SW 1271 (cell line): Measurements from ENCODE around the gene TXNRD1.
"Not testable (repeated sequence)": the region's sequence is repeated elsewhere in the genome, so short reads cannot be mapped to it uniquely, and the experiment has no call there.

ENCODE experiments used
- DNase-seq, 2 experiments: peaks; one replicate each; lab custom pipeline; 2025; lab: John Stamatoyannopoulos, UW

TXNRD1 gene

DNA sequence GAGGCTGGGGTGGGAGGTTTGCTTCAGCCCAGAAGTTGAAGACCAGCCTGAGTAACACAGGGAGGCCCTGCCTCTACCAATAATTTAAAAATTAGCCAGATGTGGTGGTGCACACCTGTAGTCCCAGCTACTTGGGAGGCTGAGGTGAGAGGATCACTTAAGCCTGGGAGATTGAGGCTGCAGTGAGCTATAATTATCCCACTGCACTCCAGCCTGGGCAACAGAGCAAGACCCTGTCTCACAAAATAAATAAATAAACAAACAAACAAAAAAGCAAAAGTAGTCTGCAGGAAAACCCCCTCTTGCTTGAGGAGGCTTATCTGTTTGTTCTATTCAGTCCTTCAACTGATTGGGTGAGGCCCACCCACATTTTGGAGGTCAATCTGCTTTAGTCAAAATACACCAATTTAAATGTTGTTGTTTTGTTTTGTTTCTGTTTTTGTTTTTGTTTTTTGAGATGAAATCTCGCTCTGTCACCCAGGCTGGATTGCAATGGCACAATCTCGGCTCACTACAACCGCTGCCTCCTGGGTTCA lies 24.9 kb upstream of the TXNRD1 start:
- no peak for DNase-seq

DNA sequence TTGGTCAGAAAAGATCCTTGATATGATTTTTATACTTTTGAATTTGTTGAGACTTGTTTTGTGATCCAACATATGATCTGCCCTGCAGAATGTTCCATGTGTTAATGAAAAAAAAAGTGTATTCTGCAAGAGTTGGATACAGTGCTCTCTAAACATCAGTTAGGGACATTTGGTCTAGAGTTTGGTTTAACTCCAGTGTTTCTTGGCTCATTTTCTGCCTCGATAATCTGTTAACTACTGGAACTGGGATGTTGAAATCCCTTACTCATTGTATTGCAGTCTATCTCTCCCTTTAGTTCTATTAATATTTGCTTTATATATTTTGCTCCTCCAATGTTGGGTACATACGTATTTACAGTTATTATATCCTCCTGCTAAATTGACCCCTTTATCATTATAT lies 18.3 kb upstream of the TXNRD1 start:
- no peak for DNase-seq

DNA sequence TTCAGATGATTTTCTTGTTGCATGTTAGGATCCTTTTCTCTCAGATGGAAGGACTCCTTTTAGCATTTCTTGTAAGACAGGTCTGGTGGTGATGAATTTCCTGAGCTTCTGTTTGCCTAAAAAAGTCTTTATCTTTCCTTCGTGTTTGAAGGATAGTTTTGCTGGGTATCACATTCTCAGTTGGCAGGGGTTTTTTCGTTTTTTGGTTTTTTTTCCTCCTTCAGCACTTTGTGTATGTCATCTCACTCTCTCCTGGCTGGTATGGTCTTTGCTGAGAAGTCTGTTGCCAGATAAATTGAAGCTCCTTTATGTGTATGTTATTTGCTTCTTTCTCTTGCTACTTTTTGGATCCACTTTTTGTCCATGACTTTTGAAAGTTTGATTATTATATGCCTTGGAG lies 15.6 kb upstream of the TXNRD1 start:
- DNase-seq: no peak

DNA sequence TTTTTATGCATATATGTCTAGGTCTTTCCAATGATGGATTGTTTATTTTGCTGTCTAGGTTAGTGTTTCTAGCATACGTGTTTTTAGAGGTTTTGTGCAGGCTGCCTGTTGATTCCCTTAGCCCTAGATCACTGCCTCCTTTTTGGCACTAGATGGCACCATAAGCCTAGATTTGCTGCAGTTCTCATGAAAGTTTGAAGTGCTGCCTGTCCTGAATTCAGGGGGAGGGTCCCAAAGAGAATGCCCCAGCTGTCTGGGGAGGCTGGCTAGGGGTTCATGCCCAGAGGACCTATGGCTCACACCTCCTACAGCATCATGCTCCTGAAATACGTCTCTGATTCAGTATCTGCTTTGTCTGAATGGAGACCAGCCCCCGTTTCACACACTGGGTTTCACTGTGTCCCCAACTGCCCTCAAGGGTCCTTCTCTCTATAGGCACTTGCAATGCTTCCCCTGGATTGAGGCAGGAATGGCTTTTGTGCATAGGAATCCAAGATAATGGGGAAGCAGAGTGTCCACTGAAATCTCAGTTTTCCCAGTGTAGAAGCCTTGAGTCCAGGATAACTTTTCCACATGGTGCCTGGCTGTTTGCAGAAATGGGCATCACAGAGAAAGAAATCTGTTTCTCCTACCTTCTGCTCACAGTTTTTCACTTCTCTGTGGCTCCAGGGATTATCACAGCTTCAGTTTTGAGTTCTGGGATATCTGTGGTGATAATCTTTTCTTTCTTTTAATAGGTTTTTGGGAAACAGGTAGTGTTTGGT lies 14.2 kb upstream of the TXNRD1 start:
- peak; percentile 14 to 56 for DNase-seq

DNA sequence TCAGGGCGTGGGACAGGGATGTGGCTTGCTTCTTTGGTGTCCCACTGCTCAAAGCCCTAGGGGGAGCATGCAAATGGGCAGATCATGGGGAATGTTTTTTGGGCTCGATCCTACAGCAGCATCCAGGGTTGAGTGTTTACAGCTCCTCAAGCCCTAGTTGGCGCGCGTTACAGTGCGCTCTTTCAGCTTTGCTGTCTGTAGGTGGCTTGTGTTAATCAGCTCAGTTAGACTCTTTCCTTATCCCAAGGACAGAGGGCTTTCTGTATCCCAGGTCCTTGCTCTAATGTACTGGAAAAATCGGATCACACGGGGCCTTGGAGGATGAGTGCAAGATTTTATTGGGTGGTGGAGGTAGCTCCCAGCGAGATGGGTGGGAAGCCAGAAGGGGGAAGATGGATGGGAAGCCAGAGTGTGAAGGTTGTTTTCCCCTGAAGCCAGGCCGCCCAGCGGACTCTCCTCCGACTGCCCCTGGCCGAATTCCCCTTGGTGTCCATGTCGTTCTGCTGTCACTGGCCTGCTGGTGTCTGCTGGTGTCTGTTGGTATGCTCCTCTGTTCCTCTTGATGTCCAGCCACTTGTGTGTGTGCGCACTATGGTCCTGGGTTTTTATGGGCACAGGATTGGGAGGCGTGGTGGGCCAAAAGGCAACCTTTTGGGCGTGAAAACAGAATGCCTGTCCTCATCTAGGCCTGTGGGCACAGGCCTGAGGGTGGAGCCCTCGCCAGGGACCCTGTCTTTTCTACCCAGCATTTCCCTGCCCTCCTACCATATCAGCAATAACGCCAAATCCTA lies 10.7 kb upstream of the TXNRD1 start:
- no peak for DNase-seq

DNA sequence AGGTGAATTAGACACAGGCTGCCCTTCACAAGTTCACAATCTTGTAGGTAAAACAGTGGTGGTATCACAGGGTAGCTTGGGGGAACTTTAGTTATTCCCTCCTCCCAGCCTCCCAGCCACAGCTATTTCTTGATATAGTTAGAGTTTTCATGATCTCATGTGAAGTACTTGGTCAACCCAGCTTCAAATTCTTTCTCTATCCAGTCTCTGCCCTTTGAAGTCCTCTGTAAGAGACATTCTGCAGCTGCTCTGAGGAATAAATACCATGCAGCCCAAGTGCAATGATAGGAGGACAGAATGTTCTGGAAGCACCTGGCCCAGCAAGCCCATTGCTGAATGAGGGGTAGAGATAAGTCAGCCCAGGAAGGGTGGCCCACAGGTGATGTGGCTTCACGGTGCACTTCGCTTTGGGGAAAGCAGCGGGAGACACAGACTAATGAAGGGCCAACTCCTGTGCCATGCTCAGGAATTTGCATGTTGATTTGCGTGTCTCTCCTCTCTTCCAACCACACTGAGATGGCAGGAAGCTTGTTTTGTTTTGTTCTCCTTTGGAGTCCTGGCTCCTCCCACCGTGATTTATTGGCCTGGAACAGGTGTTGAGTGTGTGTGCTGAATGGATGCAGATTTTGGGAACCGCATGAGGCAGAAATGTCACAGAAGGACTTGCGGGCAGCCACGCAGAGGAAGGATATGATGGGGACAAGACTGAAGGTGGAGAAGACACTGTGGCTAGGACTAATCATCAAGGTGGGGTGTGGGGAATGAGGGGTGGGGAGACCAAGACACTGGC lies 8.0 kb upstream of the TXNRD1 start:
- DNase-seq: no peak

DNA sequence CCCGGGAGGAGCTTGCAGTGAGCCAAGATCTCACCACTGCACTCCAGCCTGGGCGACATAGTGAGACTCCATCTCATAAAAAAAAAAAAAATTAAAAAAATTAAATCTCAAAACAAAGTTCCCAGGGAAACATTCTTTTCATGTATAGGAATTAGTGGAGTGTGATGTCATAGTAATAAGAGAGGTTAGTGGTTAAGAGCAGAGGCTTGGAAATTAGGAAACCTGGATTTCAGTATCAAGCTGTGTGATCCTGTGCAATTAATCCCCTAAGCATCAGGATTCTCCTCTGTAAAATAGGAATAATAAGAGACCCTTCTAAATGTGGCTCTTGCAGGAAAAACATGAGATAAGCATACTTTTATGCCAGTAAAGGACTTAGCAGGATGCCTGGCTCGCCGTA lies 3.1 kb upstream of the TXNRD1 start:
- no peak for DNase-seq

DNA sequence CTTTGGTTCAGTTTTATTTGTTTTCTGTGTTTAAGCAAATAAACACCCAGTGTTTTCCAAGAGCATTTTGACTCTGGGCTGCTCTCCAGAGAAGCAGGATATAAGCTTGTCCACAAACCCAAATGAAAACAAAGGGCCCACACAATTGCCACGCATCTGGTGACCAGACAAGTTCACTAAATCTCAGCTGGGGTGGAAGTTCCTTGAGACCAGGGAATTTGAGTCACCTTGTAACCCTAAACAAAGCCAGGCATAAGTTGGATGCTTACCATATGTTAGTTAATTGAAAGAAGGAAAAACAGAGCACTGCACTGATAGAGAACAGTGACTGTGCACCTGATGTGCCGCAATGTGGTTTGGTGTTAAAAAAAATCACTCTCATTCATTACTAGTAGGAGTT lies 1.6 kb upstream of the TXNRD1 start:
- DNase-seq: peak in 1 of 2 experiments; percentile 17

DNA sequence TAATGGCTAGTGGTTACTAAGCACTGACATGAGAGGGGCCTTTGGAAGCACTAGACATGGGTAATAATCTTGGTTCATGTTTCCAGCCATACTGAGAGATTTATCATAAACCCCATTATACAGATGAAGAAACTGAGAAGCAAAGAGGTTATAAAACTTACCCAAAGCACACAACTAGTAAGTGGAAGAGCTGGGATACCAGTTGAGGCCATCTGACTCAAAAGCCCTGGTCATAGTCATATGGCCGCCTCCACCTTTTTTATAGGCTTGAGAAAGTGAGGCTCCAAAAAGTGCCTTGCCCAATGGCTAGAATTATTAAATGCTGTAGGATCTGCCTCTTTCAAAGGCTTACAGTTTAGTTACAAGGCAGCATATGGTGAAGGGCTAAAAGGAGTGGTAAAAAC lies 944 bp downstream of the TXNRD1 start:
- DNase-seq: no peak

DNA sequence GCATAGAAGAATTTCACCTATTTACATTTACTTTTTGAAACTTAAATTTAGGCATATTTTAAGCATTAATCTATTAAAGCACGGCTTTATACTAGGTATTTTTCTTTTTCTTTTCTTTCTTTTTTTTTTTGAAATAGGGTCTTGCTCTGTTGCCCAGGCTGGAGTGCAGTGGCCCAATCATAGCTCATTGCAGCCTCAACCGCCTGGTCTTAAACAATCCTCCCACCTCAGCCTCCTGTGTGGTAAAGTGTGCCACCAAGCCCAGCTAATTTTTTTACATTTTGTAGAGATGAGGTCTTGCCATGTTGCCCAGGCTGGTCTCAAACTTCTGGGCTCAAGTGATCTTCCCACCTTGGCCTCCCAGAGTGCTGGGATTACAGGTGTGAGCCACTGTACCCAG lies 2.9 kb downstream of the TXNRD1 start:
- DNase-seq: not testable (repeated sequence)

DNA sequence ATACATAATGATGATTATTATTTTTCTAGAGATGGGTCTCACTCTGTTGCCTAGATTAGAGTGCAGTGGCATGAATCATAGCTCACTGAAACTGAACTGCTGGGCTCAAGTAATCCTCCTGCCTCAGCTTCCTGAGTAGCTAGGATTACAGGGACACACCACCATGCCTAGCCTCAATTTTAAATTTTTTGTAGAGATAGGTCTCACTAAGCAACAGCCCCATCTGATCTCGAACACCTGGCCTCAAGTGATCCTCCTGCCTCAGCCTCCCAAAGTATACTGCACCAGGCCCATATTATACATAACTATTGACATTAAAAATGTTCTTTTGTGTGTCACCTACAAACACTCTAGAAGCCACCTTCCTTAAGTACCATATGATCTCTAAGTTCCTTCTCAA lies 3.4 kb downstream of the TXNRD1 start:
- peak in 1 of 2 experiments; percentile 37 for DNase-seq

DNA sequence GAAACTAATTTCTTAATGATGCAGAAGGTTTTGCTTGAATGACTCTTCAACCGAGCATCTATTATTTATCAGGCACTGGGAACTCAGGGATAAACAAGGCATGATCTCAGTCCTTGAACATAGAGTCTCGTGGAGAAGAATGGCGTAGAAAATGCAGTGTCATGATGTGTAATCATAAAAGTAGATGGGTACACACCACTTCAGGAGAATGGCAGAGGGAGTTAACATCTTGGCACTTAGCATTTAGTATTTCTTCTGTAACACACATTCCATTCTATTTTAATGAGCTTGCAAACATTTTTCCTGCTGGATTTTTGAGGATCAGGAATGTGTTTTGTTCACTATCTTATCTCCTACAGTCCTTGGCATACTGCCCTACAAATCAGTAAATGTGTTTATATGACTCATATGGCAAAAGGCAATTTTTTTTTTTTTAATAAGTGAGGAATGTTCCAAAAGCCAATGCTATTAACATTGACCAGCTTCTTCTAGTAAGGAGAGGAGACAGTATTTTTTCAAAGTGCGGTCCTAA lies 3.8 kb downstream of the TXNRD1 start:
- DNase-seq: peak; percentile 93 to 99

DNA sequence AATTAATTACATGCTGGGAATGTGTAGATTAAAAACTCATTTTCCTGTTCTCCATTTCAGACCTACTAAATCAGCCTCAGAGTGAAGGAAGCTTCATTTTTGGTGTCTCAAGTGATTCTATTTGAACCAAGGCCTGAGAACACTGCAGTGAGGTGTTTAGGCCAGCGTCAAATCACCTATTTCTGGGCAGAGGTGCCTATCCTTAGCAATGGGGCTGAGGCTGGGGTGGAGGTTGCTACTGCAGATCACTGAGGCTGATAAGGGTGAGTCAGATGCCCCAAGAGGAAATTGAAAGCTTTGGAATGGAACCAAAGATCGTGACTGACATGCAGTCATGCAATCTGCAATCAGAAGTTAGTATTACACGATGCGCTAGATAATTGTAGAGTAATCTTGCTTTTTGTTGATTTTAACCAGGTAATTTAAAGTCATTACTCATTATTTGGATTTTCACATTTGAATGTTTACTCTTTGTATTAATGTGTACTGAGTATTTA lies 4.4 kb downstream of the TXNRD1 start:
- peak; percentile 86 to 94 for DNase-seq

DNA sequence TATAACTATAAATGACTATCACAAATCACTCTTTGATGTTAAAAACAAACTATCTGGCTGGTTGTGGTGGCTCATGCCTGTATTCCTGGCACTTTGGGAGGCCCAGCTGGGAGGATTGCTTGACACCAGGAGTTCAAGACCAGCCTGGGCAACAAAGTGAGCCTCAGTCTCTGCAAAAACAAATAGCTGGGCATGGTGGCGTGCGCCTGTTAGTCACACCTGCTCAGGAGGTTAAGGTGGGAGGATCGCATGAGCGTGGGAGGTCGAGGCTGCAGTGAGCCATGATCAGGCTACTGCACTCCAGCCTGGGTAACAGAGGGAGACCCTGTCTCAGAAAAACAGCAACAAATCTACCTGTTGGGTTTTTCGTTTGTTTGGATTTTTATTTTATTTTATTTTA lies 5.4 kb downstream of the TXNRD1 start:
- no peak for DNase-seq

DNA sequence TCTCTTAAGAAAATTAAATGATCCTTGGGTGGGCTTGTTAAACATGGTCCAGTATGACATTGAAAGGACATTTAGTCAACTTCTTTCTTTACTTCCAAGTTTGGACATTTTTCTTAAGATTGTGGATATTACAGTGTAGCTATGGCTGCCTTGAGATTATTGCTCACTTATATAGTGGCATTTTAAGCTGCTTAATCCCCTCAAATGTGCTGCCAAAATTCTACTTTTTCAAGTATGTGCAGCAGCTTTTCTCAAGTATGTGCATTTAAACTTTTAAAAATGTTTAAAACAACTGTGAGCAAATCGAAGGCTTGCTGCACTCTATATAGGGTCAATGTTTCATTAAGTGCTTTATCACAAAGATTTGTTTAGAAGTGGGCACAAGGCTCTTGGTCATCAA lies 7.4 kb downstream of the TXNRD1 start:
- no peak for DNase-seq

DNA sequence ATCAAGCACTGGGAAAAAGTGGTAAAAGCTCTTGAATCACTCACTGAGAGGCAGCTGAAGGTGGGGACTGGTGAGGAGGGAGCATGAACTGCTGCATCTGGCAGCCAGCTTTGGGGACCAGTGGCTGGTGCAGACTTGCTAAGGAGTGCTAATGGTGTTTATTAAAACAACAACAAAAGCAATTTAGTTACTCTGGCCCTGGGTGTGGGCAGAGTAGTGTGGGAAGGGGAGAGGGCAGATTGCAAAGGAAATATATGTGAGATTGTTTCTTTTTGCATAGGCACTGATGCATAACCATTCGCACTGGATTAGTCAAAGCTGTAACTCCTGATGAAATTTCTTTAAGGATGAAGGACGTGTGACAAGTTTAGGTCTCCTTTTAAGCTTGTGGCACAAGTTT lies 8.1 kb downstream of the TXNRD1 start:
- DNase-seq: no peak

DNA sequence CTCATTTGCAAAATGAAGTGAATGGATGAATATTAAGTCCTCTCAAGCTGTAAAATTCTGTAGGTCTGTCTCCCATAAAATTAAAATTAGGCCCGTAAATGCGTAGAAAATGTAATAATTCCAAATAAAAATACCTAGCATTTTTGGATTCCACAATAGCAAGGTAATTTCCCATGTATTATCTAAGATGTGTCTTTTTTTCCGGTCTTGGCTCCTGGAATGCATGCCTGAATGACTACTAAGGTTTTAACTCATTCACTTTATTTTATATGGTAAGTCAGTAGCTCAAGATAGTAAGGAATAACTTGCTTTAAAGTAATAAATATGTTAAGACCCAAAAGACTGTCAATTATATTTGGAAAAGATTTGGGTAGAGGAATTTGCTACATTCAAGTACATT lies 11.1 kb downstream of the TXNRD1 start:
- no peak for DNase-seq

DNA sequence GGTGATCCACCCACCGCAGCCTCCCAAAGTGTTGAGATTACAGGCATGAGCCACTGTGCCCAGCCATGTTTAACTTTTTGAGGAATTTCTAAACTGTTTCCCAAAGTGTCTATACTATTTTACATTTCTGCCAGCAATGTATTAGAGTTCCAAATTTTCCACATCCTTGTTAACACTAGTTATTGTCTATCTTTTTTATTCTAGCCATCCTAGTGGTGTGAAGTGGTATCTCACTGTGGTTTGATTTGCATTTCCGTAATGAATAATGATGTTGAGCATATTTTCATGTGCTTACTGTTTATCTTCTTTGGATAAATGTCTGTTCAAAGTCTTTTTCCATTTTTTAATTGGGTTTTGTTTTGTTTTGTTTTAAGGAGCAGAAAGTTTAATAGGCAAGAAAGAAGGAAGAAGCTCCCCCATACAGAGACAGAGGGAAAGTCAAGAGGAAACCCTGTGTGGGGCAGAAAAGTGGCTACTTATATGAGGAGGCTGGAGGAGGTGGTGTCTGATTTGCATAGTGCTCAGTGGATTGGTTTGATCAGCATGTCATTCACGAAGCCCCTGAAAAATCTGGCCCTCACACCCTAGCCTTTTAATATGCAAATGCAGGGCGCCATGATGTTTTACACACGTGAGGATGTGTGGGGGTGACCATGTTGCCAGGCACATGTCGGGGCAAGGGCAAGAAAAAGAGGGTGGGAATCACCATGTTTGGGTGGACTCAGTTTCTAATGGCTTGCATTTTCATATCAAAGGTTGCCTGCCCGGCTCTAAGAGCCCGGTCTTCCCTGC lies 14.9 kb downstream of the TXNRD1 start:
- no peak for DNase-seq

DNA sequence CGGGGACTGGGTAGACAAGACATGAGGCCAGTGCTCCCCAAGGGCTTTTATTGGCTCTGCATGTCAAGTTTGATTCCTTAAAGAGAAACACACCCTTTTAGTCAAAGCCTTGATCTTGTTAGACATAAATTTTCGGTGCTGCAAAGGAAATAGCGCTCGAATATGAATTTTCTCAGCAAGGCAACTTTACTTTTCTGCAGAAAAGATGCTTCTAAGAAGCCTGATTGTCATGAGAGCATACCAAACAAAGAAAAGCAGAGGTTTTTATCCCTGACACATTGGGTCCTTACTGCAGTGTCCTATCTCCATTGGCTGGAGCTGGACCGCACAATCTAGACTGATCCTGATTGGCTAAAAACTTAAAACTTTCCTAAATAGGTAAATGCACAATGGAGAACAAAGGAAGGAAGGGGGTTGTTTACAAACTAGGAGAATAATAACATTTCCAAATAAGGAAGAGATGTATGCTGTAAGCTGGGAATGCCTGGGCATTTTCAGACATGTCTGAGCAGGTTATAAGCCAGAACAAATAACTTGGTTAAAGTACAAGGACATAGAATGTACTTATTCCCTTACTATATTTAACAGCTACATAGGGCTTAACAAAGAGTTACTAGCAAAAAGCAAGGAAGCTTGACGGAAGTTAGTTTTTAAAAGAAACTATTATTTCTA lies 17.2 kb downstream of the TXNRD1 start:
- DNase-seq: no peak

DNA sequence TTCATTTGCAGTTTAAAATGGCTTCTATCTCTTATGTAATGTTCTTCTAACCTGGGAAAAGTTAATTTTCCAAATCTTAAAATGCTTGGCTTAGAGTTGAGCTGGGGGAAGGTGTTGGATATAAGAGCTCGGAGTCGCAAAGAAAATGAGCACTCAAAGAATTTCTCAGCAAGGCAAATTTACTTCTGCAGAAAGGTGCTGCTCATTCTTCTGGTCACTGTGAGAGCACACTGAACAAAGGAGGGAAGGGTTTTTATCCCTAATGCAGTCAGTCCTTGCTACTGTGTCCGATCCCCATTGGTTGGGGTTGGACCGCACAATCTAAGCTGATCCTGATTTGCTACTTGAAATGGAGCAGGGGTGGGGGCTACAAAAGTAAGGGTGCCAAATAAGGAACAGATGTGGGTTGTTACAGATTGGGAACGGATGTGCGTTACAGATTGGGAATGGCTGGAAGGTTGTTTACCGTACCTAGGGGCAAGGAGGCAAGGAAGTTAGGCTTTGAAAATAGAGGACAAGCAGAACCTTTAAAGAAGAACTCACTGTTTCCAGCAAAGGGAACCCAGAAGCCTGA lies 19.4 kb downstream of the TXNRD1 start:
- no peak for DNase-seq
